H9 (cell line): Measurements from ENCODE around the gene CPT1A. TPM values are rescaled to one million over a fixed set of nuclear protein-coding genes. Genes with fewer than 3 reads are reported as not detected.

ENCODE experiments used
- DNase-seq: peaks from one replicate; pipeline ENCODE4 v3.0.0-alpha.2; 2017
- H2AFZ ChIP-seq: one replicate; pipeline ENCODE4 v1.6.1; 2013; ENCODE audit warnings: mild to moderate bottlenecking, low read length, control low read depth, moderate library complexity
- H2AK5ac ChIP-seq: 2 replicates; pipeline ENCODE4 v1.6.1; 2013; ENCODE audit warnings: low read length, control low read depth, mixed read lengths; ENCODE audit not compliant: insufficient read length
- H2BK120ac ChIP-seq: one replicate; pipeline ENCODE4 v1.6.1; 2013; ENCODE audit warnings: low read depth, mild to moderate bottlenecking, low read length, control low read depth, inconsistent platforms; ENCODE audit not compliant: poor library complexity, severe bottlenecking
- H2BK12ac ChIP-seq: 2 replicates; pipeline ENCODE4 v1.6.1; 2013; ENCODE audit warnings: low read length, control low read depth, mixed read lengths, low read depth; ENCODE audit not compliant: insufficient read length
- H2BK15ac ChIP-seq: 2 replicates; pipeline ENCODE4 v1.6.1; 2013; ENCODE audit warnings: low read depth, low read length, control low read depth
- H2BK20ac ChIP-seq: one replicate; pipeline ENCODE4 v1.6.1; 2013; ENCODE audit warnings: low read depth, mild to moderate bottlenecking, low read length, control low read depth, inconsistent platforms; ENCODE audit not compliant: poor library complexity, severe bottlenecking
- H2BK5ac ChIP-seq: 2 replicates; pipeline ENCODE4 v1.6.1; 2013; ENCODE audit warnings: low read length, control low read depth, mixed read lengths; ENCODE audit not compliant: insufficient read length
- H3K14ac ChIP-seq: 2 replicates; pipeline ENCODE4 v1.6.1; 2013; ENCODE audit warnings: low read length, control low read depth; ENCODE audit not compliant: insufficient read depth
- H3K18ac ChIP-seq: 2 replicates; pipeline ENCODE4 v1.6.1; 2013; ENCODE audit warnings: low read depth, mild to moderate bottlenecking, mixed read lengths, low read length, control low read depth; ENCODE audit not compliant: insufficient read length
- H3K23ac ChIP-seq: 2 replicates; pipeline ENCODE4 v1.6.1; 2013; ENCODE audit warnings: low read length, control low read depth, mixed read lengths, low read depth; ENCODE audit not compliant: insufficient read length
- H3K23me2 ChIP-seq: 2 replicates; pipeline ENCODE4 v1.6.1; 2013; ENCODE audit warnings: low read depth, mild to moderate bottlenecking, mixed read lengths, low read length, control low read depth; ENCODE audit not compliant: insufficient read length, poor library complexity, severe bottlenecking
- H3K27ac ChIP-seq: 2 replicates; pipeline ENCODE4 v1.5.1; 2013; ENCODE audit warnings: low read length, control low read depth, mixed read lengths, low read depth; ENCODE audit not compliant: insufficient read length
- H3K27me3 ChIP-seq: 2 replicates; pipeline ENCODE4 v1.6.1; 2013; ENCODE audit warnings: low read length, control low read depth, inconsistent platforms; ENCODE audit not compliant: insufficient read depth
- H3K4ac ChIP-seq: 2 replicates; pipeline ENCODE4 v1.6.1; 2013; ENCODE audit warnings: low read depth, mild to moderate bottlenecking, control low read depth, inconsistent platforms, low read length, moderate library complexity
- H3K4me1 ChIP-seq: 2 replicates; pipeline ENCODE4 v1.6.1; 2013; ENCODE audit warnings: low read length, control low read depth, inconsistent platforms; ENCODE audit not compliant: insufficient read depth
- H3K4me2 ChIP-seq: 2 replicates; pipeline ENCODE4 v1.6.1; 2013; ENCODE audit warnings: low read length, control low read depth, mixed read lengths; ENCODE audit not compliant: insufficient read length, insufficient read depth
- H3K56ac ChIP-seq: 2 replicates; pipeline ENCODE4 v1.6.1; 2013; ENCODE audit warnings: low read depth, mild to moderate bottlenecking, mixed read lengths, low read length, control low read depth; ENCODE audit not compliant: insufficient read length
- H3K79me1 ChIP-seq: 2 replicates; pipeline ENCODE4 v1.6.1; 2013; ENCODE audit warnings: low read depth, mild to moderate bottlenecking, moderate library complexity, low read length, control low read depth, inconsistent platforms; ENCODE audit not compliant: insufficient read depth, poor library complexity, severe bottlenecking
- H3K79me2 ChIP-seq: 2 replicates; pipeline ENCODE4 v1.6.1; 2013; ENCODE audit warnings: low read length, control low read depth, inconsistent platforms; ENCODE audit not compliant: insufficient read depth
- H3K9ac ChIP-seq: 2 replicates; pipeline ENCODE4 v1.6.1; 2013; ENCODE audit warnings: low read length, control low read depth, mixed read lengths; ENCODE audit not compliant: insufficient read length; ENCODE audit errors: extremely low read depth
- H3K9me3 ChIP-seq: one replicate; pipeline ENCODE4 v1.6.1; 2013; ENCODE audit warnings: low read depth, low read length, inconsistent platforms; ENCODE audit not compliant: control insufficient read depth
- H3T11ph ChIP-seq: one replicate; pipeline ENCODE4 v1.6.1; 2013; ENCODE audit warnings: mild to moderate bottlenecking, low read length, control low read depth, inconsistent platforms
- H4K20me1 ChIP-seq: one replicate; pipeline ENCODE4 v1.6.1; 2013; ENCODE audit not compliant: control insufficient read depth, insufficient read length, insufficient read depth
- H4K5ac ChIP-seq: 2 replicates; pipeline ENCODE4 v1.6.1; 2013; ENCODE audit warnings: low read depth, mild to moderate bottlenecking, mixed read lengths, low read length, control low read depth; ENCODE audit not compliant: insufficient read length
- H4K8ac ChIP-seq: replicated peaks from 2 replicates; pipeline ENCODE4 v1.6.1; 2013; ENCODE audit warnings: low read length, control low read depth, mixed read lengths, low read depth; ENCODE audit not compliant: insufficient read length
- H4K91ac ChIP-seq: 2 replicates; pipeline ENCODE4 v1.6.1; 2013; ENCODE audit warnings: low read depth, mild to moderate bottlenecking, moderate library complexity, mixed read lengths, low read length, control low read depth; ENCODE audit not compliant: insufficient read length
- H3K27ac Mint-ChIP-seq, 3 experiments: 2 replicates in 2 of 3; 3 replicates in 1 of 3; pipeline ENCODE4 v1.8.0; 2020 to 2021; ENCODE audit warnings: mixed read lengths in 3 of 3, mild to moderate bottlenecking in 1 of 3, moderate library complexity in 1 of 3
- H3K27me3 Mint-ChIP-seq: 2 replicates; pipeline ENCODE4 v1.8.0; 2021; ENCODE audit warnings: low read depth, mild to moderate bottlenecking, moderate library complexity, mixed read lengths
- H3K36me3 Mint-ChIP-seq, 3 experiments: 2 replicates in 2 of 3; 3 replicates in 1 of 3; pipeline ENCODE4 v1.8.0; 2020 to 2021; ENCODE audit warnings: low read depth in 3 of 3, mixed read lengths in 3 of 3; ENCODE audit not compliant: insufficient read depth in 1 of 3
- H3K4me1 Mint-ChIP-seq, 2 experiments: 2 replicates each; pipeline ENCODE4 v1.8.0; 2020; ENCODE audit warnings: mixed read lengths in 2 of 2
- H3K4me3 Mint-ChIP-seq, 2 experiments: 2 replicates in 1 of 2; 3 replicates in 1 of 2; pipeline ENCODE4 v1.8.0; 2020 to 2021; ENCODE audit warnings: mild to moderate bottlenecking in 2 of 2, mixed read lengths in 2 of 2, moderate library complexity in 1 of 2
- H3K9me3 Mint-ChIP-seq, 2 experiments: 2 replicates in 1 of 2; 3 replicates in 1 of 2; pipeline ENCODE4 v1.8.0; 2020; ENCODE audit warnings: mild to moderate bottlenecking in 2 of 2, mixed read lengths in 2 of 2, moderate library complexity in 1 of 2
- CTCF ChIP-seq: fragments of 200-600 bp; sonication (generic); conservative IDR thresholded peaks from 3 replicates; pipeline ENCODE4 v1.8.0; 2021; ENCODE audit warnings: antibody characterized with exemption, mild to moderate bottlenecking
- WGBS: extraction: QIAGEN DNeasy Blood & Tissue Kit; methylation state at CpG from one replicate; pipeline ENCODE4 v1.1.7; 2013; ENCODE audit warnings: missing lambda C conversion rate, low lambda C conversion rate, mixed read lengths; ENCODE audit not compliant: insufficient read length; ENCODE audit errors: extremely low coverage; 5-methylcytosine and 5-hydroxymethylcytosine counted together
- total RNA-seq: library from RNA; stranded (reverse); gene quantifications from 2 replicates; pipeline ENCODE4 v1.2.1, GENCODE V29; 2021

The CPT1A gene
- total RNA-seq, 1 experiment from 2014 or later: 7.5 TPM

DNA sequence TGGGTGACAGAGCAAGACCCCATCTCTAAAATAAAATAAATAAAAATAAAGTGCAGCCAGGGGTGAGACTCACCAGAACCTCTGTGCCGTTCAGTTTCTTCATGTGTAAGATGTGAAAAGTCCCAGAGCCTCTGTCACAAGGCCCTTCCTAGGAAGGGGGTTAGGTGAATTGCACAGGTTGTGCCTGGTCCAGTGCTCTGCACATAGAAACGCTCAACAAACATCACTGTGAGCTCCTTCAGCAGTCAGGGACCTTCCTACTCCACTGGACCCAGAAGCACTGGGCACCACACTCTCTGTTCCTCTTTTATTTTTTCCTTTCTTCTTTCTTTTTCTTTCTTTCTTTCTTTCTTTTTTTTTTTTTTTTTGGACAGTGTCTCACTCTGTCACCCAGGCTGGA is 39.6 kb upstream of the CPT1A start:
- H4K20me1 ChIP-seq: no peaks in the 10 kb centered on the region
- no peaks in the 10 kb centered on the region for H3K79me2 ChIP-seq
- H3K27me3 ChIP-seq: no peaks in the 10 kb centered on the region
- no peaks in the 10 kb centered on the region for H3K23me2 ChIP-seq
- Mint-ChIP-seq H3K9me3 (no peaks in the 10 kb centered on the region; a peak in 1 of 5 replicates), H3K4me3 (no peak overlapping the region), H3K4me1 (peaks cover 0 to 11% of the 10 kb centered on the region in 2 experiments; a peak in 3 of 4 replicates), H3K36me3 (peaks cover 3 to 11% (median 9%) of the 10 kb centered on the region in 3 experiments), H3K27ac (no peak overlapping the region), H3K27me3 (0 out of 2 replicates have a peak, but pooled peaks cover 1% of the 10 kb centered on the region)
- H3K79me1 ChIP-seq: no peaks in the 10 kb centered on the region
- H3T11ph ChIP-seq: no peak overlapping the region
- H3K9me3 ChIP-seq: no peaks in the 10 kb centered on the region
- no peak overlapping the region for H3K9ac ChIP-seq
- no peak overlapping the region for H3K18ac ChIP-seq
- no peak overlapping the region for H2AFZ ChIP-seq
- no peak overlapping the region for H4K5ac ChIP-seq
- H4K8ac ChIP-seq: no peak overlapping the region
- no peak overlapping the region for H3K56ac ChIP-seq
- H2BK12ac ChIP-seq: no peak overlapping the region
- H2AK5ac ChIP-seq: no peak overlapping the region
- H4K91ac ChIP-seq: no peak overlapping the region
- H3K4me2 ChIP-seq: no peak overlapping the region
- no peak for DNase-seq
- no peak overlapping the region for H3K4ac ChIP-seq
- H2BK15ac ChIP-seq: no peak overlapping the region
- no peak overlapping the region for H2BK5ac ChIP-seq
- no peak overlapping the region for H3K23ac ChIP-seq
- no peak overlapping the region for H3K27ac ChIP-seq
- H3K4me1 ChIP-seq: no peaks in the 10 kb centered on the region
- TF ChIP-seq CTCF: no peak
- no peak overlapping the region for H2BK120ac ChIP-seq
- H3K14ac ChIP-seq: no peak overlapping the region
- H2BK20ac ChIP-seq: no peak overlapping the region
- no CpG with 5 or more reads among the region's 2 CpGs for whole genome bisulfite sequencing
